Stimulated activated CD4-positive, alpha-beta T cell treated with anti-CD3 and anti-CD28 coated beads, Interleukin-1b, Interleukin-23, amount 100 ng/mL, for 24 hours (primary cell): ENCODE data around the gene ABRACL.
"Not testable (repeated sequence)": the region's sequence is repeated elsewhere in the genome, so short reads cannot be mapped to it uniquely, and the experiment has no call there.

Experiments used
- DNase-seq, 4 experiments: peaks; one replicate each; pipeline ENCODE4 v3.0.0-alpha.2; 2020; ENCODE audit warnings: low read depth in 4 of 4, low spot score in 1 of 4

Gene ABRACL

GRCh38 chr6:139028658-139029469 is at the start of gene ABRACL:
Gene ABRACL (plus strand): TSS chr6:139028745. CDS start chr6:139034161, 5,416 bp downstream.
- DNase-seq: peak; percentile 56 to 83 (median 68)

- no peak for DNase-seq
Measured at GRCh38 chr6:138979365-138979764, 49.2 kb upstream of the ABRACL start.

- DNase-seq: no peak
Measured at GRCh38 chr6:138979813-138980668, 48.5 kb upstream of the ABRACL start.

GRCh38 chr6:138981416-138981815 is 47.1 kb upstream of the ABRACL start:
- DNase-seq: no peak

GRCh38 chr6:138986578-138986977 is 42.0 kb upstream of the ABRACL start:
- no peak for DNase-seq

- DNase-seq: peak in 2 of 4 experiments; percentile 4 to 5
Measured at GRCh38 chr6:138987080-138987642, 41.4 kb upstream of the ABRACL start.

GRCh38 chr6:138987643-138988468 is 40.7 kb upstream of the ABRACL start, which contains the start of gene REPS1:
Gene REPS1 (minus strand): TSS chr6:138988253. CDS start chr6:138987682, 571 bp downstream.
- peak; percentile 82 to 90 (median 88) for DNase-seq

- DNase-seq: no peak
Measured at GRCh38 chr6:138988469-138988834, 40.1 kb upstream of the ABRACL start.

GRCh38 chr6:138989098-138989983 is 39.2 kb upstream of the ABRACL start:
- no peak for DNase-seq

- DNase-seq: no peak
Measured at GRCh38 chr6:138991206-138991605, 37.3 kb upstream of the ABRACL start.

GRCh38 chr6:138992965-138993364 is 35.6 kb upstream of the ABRACL start:
- not testable (repeated sequence) for DNase-seq

GRCh38 chr6:138993410-138993809 is 35.1 kb upstream of the ABRACL start:
- DNase-seq: not testable (repeated sequence)

GRCh38 chr6:138996524-138996923 is 32.0 kb upstream of the ABRACL start:
- no peak for DNase-seq

- DNase-seq: no peak
Measured at GRCh38 chr6:138997136-138997535, 31.4 kb upstream of the ABRACL start.

GRCh38 chr6:138999949-139000725 is 28.4 kb upstream of the ABRACL start:
- DNase-seq: no peak

GRCh38 chr6:139003751-139004150 is 24.8 kb upstream of the ABRACL start:
- no peak for DNase-seq

- no peak for DNase-seq
Measured at GRCh38 chr6:139006477-139006876, 22.1 kb upstream of the ABRACL start.

GRCh38 chr6:139007428-139007827 is 21.1 kb upstream of the ABRACL start:
- DNase-seq: no peak

GRCh38 chr6:139008117-139008516 is 20.4 kb upstream of the ABRACL start:
- DNase-seq: no peak
